Measurements from ENCODE around the gene UFC1. TPM values are rescaled to one million over a fixed set of nuclear protein-coding genes. Genes with fewer than 3 reads are reported as not detected.

The UFC1 gene
- total RNA-seq, 4 donors from 2014 or later: 41.8 to 109 (median 65.4) TPM

DNA sequence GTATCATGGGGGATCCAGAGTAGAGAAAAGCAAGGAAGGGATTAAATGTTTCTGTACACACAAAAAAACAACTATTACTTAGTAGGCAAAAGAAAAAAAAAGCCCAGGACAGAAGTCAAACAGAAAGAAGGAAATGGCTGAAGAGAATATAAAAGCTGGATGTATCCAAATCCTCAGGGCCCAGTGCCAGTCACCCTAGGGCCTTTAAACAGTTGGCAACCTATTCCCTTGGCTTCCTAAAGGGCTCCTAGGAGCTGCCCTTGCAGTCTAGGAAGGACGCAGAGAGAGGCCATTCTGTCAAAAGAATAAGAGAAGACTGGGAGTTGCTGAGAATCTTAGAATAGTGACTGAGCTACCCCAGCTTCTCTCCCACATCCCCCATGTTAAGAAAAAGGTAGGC is 18.6 kb downstream of the UFC1 start:
- TF ChIP-seq, protein P1, sequence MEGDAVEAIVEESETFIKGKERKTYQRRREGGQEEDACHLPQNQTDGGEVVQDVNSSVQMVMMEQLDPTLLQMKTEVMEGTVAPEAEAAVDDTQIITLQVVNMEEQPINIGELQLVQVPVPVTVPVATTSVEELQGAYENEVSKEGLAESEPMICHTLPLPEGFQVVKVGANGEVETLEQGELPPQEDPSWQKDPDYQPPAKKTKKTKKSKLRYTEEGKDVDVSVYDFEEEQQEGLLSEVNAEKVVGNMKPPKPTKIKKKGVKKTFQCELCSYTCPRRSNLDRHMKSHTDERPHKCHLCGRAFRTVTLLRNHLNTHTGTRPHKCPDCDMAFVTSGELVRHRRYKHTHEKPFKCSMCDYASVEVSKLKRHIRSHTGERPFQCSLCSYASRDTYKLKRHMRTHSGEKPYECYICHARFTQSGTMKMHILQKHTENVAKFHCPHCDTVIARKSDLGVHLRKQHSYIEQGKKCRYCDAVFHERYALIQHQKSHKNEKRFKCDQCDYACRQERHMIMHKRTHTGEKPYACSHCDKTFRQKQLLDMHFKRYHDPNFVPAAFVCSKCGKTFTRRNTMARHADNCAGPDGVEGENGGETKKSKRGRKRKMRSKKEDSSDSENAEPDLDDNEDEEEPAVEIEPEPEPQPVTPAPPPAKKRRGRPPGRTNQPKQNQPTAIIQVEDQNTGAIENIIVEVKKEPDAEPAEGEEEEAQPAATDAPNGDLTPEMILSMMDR (IDR thresholded peaks at IDR 0.05; ENCODE audit: low read depth): no peak

DNA sequence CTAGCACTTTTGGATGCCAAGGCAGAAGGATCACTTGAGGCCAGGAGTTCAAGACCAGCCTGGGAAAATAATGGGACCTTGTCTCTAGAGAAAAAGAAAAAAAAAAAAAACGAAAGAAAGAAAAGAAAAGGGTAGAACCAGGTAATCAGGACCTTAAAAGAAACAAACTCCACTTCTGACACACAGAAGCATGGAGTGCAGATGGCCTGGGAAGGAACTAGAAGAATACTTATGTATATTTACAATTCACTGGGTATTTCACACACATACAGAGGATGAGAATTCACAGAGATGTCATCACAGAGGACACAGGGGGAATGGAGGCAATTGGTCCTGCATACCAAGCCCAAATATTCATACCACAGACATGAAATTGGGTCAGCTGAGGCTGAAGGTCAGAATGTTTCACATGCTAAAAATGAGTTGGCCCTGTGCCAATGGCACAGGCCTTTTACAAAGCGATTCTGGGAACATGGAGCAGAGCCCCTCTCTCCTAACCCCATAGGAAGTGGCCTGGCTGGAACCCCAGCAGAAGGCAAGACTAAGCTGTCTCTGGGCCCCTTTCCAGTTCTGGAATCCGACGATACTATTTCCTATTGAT is 19.1 kb downstream of the UFC1 start:
- TF ChIP-seq, protein P1 (IDR thresholded peaks at IDR 0.05; ENCODE audit: low read depth): no peak

DNA sequence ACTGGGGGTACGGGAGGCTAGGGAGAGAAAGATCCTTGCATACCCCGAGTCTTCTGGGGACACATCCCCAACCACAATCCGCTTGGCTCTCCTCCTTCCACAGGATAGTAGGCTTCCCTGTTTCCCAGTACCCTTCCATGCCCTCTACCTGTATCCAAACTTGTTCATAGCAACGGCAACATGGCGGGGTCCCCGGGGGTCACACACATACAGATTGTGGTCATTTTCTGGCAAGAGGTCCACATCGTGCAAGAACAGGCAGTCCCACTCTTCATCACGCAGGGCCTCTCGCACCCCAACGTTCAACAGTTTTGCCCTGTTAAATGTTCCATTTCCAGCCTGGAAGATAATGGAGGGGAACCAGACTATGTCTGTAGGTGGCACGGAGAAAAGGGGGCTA is 19.9 kb downstream of the UFC1 start:
- TF ChIP-seq, protein P1 (IDR thresholded peaks at IDR 0.05; ENCODE audit: low read depth): no peak

DNA sequence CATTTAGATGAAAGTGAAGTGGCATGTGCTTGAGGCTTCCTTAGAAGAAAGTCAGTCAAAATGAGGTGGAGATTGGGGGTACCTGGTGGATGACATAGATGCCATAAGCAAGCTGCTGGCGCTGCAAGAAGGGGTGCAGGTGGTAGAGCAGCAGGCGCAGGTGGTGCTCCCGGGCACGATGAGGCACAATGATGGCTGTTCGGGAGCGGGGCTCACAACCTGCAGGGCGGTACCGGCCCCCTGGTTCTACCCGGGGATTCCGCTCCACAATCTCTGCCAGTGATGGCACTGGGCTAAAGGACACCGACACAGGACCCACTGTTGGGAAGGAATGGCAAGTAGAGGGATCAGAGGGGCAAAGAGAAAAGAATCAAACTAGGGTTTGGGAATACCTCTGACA is 21.1 kb downstream of the UFC1 start:
- TF ChIP-seq, protein P1 (IDR thresholded peaks at IDR 0.05; ENCODE audit: low read depth): no peak

DNA sequence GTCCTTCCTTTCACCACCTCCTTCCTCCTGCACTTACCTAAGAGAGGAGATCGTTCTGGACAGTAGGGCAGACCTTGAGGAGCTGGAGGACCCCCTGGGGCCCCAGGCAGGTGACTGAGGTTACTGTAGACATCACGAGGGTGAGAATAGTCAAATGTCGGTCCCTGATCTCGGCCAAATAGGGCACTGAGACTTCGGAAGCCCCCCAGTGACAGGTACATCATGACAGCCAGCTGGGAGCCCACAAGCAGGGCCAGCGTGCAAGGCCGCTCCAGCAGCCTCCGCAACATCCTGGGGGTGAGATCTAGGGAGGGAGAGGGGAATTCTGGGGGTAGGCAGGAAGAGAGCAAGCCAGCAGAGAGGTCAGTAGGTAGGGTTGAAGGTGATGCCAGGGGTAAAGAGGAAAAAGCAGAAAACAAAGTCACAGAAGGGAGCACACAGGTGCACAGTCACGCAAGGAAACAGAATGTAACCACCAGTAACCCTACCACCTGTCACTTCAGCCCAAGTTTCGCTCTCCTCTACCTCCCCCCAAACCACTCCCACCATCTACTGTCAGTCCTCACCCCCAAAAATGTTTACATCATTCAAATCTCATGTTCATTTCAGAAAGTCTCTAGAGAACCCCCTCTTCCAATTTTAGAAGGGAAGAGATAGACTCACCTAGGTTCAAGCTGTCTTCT is 22.1 kb downstream of the UFC1 start:
- TF ChIP-seq, protein P1 (IDR thresholded peaks at IDR 0.05; ENCODE audit: low read depth): no peak

DNA sequence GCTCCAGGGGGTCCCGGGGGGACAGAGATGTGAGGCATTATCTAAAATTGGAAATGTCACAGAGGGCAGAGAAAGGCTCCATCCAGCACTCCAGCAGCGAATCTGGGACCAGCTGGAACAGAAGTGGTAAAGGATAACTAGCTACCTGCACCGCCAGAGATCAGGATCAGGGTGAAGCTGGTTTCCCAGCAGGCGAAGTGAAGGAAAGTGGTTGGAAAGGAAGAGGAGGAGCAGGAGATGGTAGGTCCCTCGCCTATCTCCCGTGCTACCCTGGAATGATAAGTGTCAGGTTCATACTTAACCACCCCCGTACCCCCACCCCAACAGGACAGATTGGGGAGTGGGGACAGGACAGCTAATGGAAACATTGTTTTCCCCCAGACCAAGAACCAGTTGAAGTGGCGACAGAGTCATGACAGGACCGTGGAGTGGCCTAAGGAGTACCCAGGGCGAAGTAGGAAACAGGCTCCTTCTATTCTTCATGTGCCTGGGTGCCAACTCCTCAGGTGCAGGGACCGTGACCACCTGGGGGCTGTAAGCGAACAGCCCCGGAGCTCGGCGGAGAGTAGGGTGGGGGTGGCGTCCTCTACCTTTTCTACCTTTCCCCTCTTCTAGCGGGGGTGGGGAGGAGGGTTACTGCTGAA is 22.8 kb downstream of the UFC1 start:
- TF ChIP-seq, protein P1 (IDR thresholded peaks at IDR 0.05; ENCODE audit: low read depth): no peak
